ENCODE results near the gene CYP1A1.

- TF ChIP-seq POLR2A (IDR thresholded peaks at IDR 0.05; ENCODE audit: low read length): no peak
- TF ChIP-seq GATA1 (IDR thresholded peaks at IDR 0.05; ENCODE audit: low read depth, low read length): no peak
These were observed 27.2 kb upstream of the CYP1A1 start for GRCh38 chr15:74752531-74752930.

Data from erythroblast (primary cell).